Activated CD4-positive, alpha-beta T cell treated with anti-CD3 and anti-CD28 coated beads, Interleukin-2, amount 50 U/mL, for 1 hour (primary cell): ENCODE results near the gene CEL.
A peak's percentile ranks its signal among the peaks of the same experiment; 100 is the strongest.
"Not testable (repeated sequence)": the region's sequence is repeated elsewhere in the genome, so short reads cannot be mapped to it uniquely, and the experiment has no call there.

Experiments
- DNase-seq: peaks from one replicate; pipeline ENCODE4 v3.0.0-alpha.2; 2020

Gene CEL

GRCh38 chr9:133061764-133062145, at the start of gene CEL:
CEL (plus strand) TSS chr9:133061981; CDS start chr9:133062003, 22 bp downstream.
- not testable (repeated sequence) for DNase-seq

- DNase-seq, result no peak
Observed at GRCh38 chr9:133014696-133015095, 47.1 kb upstream of the CEL start.

GRCh38 chr9:133023117-133023890, 38.5 kb upstream of the CEL start:
- peak; percentile 11 for DNase-seq

GRCh38 chr9:133026426-133026825, 35.4 kb upstream of the CEL start:
- DNase-seq, result no peak

GRCh38 chr9:133027134-133027533, 34.6 kb upstream of the CEL start:
- no peak for DNase-seq

- DNase-seq, result no peak
Observed at GRCh38 chr9:133028221-133028620, 33.6 kb upstream of the CEL start.

- DNase-seq, result no peak
Observed at GRCh38 chr9:133029994-133030316, 31.8 kb upstream of the CEL start.

- peak; percentile 88 for DNase-seq
Observed at GRCh38 chr9:133030317-133031129, 31.3 kb upstream of the CEL start, which contains the start of gene GTF3C5. GTF3C5 (plus strand) TSS chr9:133030997; CDS start chr9:133031012, 15 bp downstream.

- DNase-seq, result no peak
Observed at GRCh38 chr9:133031130-133031422, 30.7 kb upstream of the CEL start.

GRCh38 chr9:133031496-133031911, 30.3 kb upstream of the CEL start:
- DNase-seq, result no peak

- DNase-seq, result no peak
Observed at GRCh38 chr9:133032171-133032570, 29.6 kb upstream of the CEL start.

GRCh38 chr9:133035669-133036068, 26.1 kb upstream of the CEL start:
- DNase-seq, result no peak

GRCh38 chr9:133037775-133038515, 23.8 kb upstream of the CEL start:
- no peak for DNase-seq

GRCh38 chr9:133040892-133041479, 20.8 kb upstream of the CEL start:
- DNase-seq, result peak; percentile 36

GRCh38 chr9:133041958-133042357, 19.8 kb upstream of the CEL start:
- no peak for DNase-seq

- no peak for DNase-seq
Observed at GRCh38 chr9:133042676-133043075, 19.1 kb upstream of the CEL start.

GRCh38 chr9:133043449-133044035, 18.2 kb upstream of the CEL start:
- DNase-seq, result no peak

GRCh38 chr9:133044125-133044524, 17.7 kb upstream of the CEL start:
- no peak for DNase-seq

- DNase-seq, result no peak
Observed at GRCh38 chr9:133044661-133045060, 17.1 kb upstream of the CEL start.

GRCh38 chr9:133045132-133045531, 16.6 kb upstream of the CEL start:
- DNase-seq, result no peak

- DNase-seq, result no peak
Observed at GRCh38 chr9:133046196-133046899, 15.4 kb upstream of the CEL start.

GRCh38 chr9:133046900-133047295, 14.9 kb upstream of the CEL start:
- DNase-seq, result no peak
